Spleen (tissue), 11 donors: ENCODE data around the gene DDR1. TPM values are rescaled to one million over a fixed set of nuclear protein-coding genes. Genes with fewer than 3 reads are reported as not detected.

Source experiments
- DNase-seq: peaks from one replicate; pipeline ENCODE4 v3.0.0-alpha.2; 2020
- H3K27ac ChIP-seq, 8 donors: fragments of 200-600 bp; sonication (generic) in 7 of 8; 1 replicate in 4 of 8; 2 replicates in 4 of 8; pipeline versions ENCODE4 v1.5.0 to v1.8.0; 2016 to 2021; ENCODE audit warnings: inconsistent platforms in 4 of 8, mild to moderate bottlenecking in 4 of 8, moderate library complexity in 1 of 8
- H3K27me3 ChIP-seq, 7 donors: fragments of 200-600 bp; sonication (generic) in 6 of 7; replicated peaks in 1 of 7; 1 replicate in 4 of 7; 2 replicates in 3 of 7; pipeline versions ENCODE4 v1.5.0 to v1.8.0; 2016 to 2021; ENCODE audit warnings: inconsistent platforms in 3 of 7, mild to moderate bottlenecking in 1 of 7
- H3K36me3 ChIP-seq, 6 donors: fragments of 200-600 bp; sonication (generic) in 5 of 6; 1 replicate in 4 of 6; 2 replicates in 2 of 6; pipeline versions ENCODE4 v1.5.0 to v1.8.0; 2016 to 2021; ENCODE audit warnings: inconsistent platforms in 2 of 6
- H3K4me1 ChIP-seq, 6 donors: fragments of 200-600 bp; sonication (generic) in 5 of 6; 1 replicate in 3 of 6; 2 replicates in 3 of 6; pipeline versions ENCODE4 v1.5.0 to v1.8.0; 2016 to 2021; ENCODE audit warnings: inconsistent platforms in 3 of 6
- H3K4me3 ChIP-seq, 8 donors: fragments of 200-600 bp; sonication (generic) in 7 of 8; 1 replicate in 4 of 8; 2 replicates in 4 of 8; pipeline versions ENCODE4 v1.5.0 to v1.8.0; 2016 to 2021; ENCODE audit warnings: inconsistent platforms in 4 of 8, mild to moderate bottlenecking in 4 of 8, moderate library complexity in 2 of 8
- H3K9me3 ChIP-seq, 8 donors: fragments of 200-600 bp; sonication (generic) in 7 of 8; 1 replicate in 4 of 8; 2 replicates in 4 of 8; pipeline versions ENCODE4 v1.5.0 to v1.8.0; 2016 to 2021; ENCODE audit warnings: inconsistent platforms in 4 of 8
- CTCF ChIP-seq, 11 experiments: fragments of 200-600 bp in 7 of 11; fragments of 450-650 bp in 4 of 11; sonication (generic) in 4 of 11; IDR thresholded peaks in 8 of 11; conservative IDR thresholded peaks in 3 of 11; 1 replicate in 7 of 11; 2 replicates in 4 of 11; pipeline versions ENCODE4 v1.4.0 to v1.8.0; 2016 to 2021; ENCODE audit warnings: antibody characterized with exemption in 11 of 11, inconsistent platforms in 4 of 11, mild to moderate bottlenecking in 1 of 11
- POLR2A ChIP-seq, 3 donors: fragments of 450-650 bp; IDR thresholded peaks; one replicate each; pipeline ENCODE4 v1.5.1; 2017; ENCODE audit warnings: antibody characterized with exemption in 3 of 3, mild to moderate bottlenecking in 1 of 3
- POLR2AphosphoS5 ChIP-seq, 3 donors: sonication (generic); formaldehyde crosslinking; IDR thresholded peaks; one replicate each; pipeline ENCODE4 v1.5.1; 2017; ENCODE audit warnings: antibody characterized with exemption in 3 of 3
- WGBS, 5 donors: extraction: QIAGEN DNeasy Blood & Tissue Kit in 3 of 5; methylation state at CpG; one replicate each; pipeline versions ENCODE4 v1.1.5 to v1.1.7; 2013 to 2018; 5-methylcytosine and 5-hydroxymethylcytosine counted together
- intact Hi-C: fragments of 100-400 bp; cut with DNase I; formaldehyde crosslinking; loops from one replicate; pipeline ENCODE4 v1.15.0; 2023; ENCODE audit warnings: low total_unique reads
- polyA plus RNA-seq, 3 donors: library from polyadenylated mRNA; stranded (reverse); fragments of 200-250 nt; gene quantifications; one replicate each; pipeline ENCODE4 v1.2.1, GENCODE V29; 2013
- total RNA-seq, 7 donors: library from RNA; depleted of rRNA in 3 of 7; stranded (reverse); fragments of >200 nt in 3 of 7; fragmentation: NEBNext Ultra II Directional in 4 of 7; extraction: Animal tissue kit (Norgen Biotek cat#: 25700) in 4 of 7; gene quantifications; one replicate each; pipeline versions ENCODE4 v1.1.0 to v1.2.1, GENCODE V29; 2016 to 2021
- donor health status: healthy with polysubstance abuse.
- donor health status: DM: no; HTN: no; CAD: no; lungs with moderate emphysema.
- donor health status: DM: no; HTN: no; CAD: no.
- donor health status: Bipolar disorder and iron deficiency.
- donor health status: healthy.
- donor health status: DM: no; HTN: no; CAD: no.
- donor health status: DM: yes; HTN: yes; CAD: no.

DDR1 gene
- total and polyA plus RNA-seq, 10 donors: 5.0 to 37.1 (median 17.4) TPM

GRCh38 chr6:30881392-30882203, 2.7 kb upstream of the DDR1 start:
- no peak overlapping the region for H3K4me3 ChIP-seq
- peaks cover 29 to 71% (median 57%) of the 10 kb centered on the region in 6 donors for H3K4me1 ChIP-seq
- peak overlapping the region in 7 of 8 donors; percentile 0 to 88 (median 78) for H3K27ac ChIP-seq
- peaks cover 0 to 24% (median 0%) of the 10 kb centered on the region in 7 donors for H3K27me3 ChIP-seq
- WGBS, 5 donors: 76 to 80% (median 78%) methylated on average over 14 of the region's 14 CpGs
- intact Hi-C loops: no loop called here
- H3K36me3 ChIP-seq: no peaks in the 10 kb centered on the region
- TF ChIP-seq POLR2AphosphoS5 (IDR thresholded peaks at IDR 0.05): no peak
- no peak for TF ChIP-seq POLR2A (IDR thresholded peaks at IDR 0.05)
- no peak for TF ChIP-seq CTCF (IDR thresholded peaks at IDR 0.05 in 8 of 11, conservative IDR thresholded peaks at IDR 0.05 in 3 of 11)
- no peaks in the 10 kb centered on the region for H3K9me3 ChIP-seq
- DNase-seq: no peak

DNA sequence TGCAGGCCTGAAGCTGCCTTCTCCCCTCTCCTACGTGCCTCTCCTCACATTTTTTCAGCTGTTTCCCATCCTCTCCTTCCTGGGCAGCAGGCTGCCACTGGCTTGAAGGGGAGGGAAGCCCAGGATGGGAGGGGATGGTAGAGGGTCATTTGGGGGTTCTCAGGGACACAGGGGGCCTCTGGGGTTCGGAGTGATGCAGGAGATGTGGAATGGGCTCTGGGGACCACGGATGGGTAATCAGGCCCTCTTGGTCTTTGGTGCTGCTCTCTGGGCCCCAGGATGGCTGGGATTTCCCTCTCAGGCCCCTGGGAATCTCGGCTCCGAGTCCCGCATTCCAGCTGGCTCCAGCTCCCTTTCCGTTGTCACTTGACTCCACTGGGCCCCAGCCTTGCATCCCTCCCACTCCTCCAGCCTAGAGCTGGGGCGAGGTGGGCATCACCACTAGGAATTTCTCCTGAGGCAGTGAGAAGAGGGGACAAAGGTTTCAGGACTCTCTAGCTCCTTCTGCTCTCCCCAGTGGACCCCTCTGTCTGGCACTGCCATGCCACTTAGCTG, 2.0 kb upstream of the DDR1 start:
- TF ChIP-seq POLR2A (IDR thresholded peaks at IDR 0.05) (no peak), CTCF (IDR thresholded peaks at IDR 0.05 in 8 of 11, conservative IDR thresholded peaks at IDR 0.05 in 3 of 11) (no peak), POLR2AphosphoS5 (IDR thresholded peaks at IDR 0.05) (no peak)
- H3K4me1 ChIP-seq: peaks cover 27 to 71% (median 54%) of the 10 kb centered on the region in 6 donors
- 69 to 82% (median 78%) methylated on average over 3 to 8 of the region's 8 CpGs for WGBS, 5 donors

DNA sequence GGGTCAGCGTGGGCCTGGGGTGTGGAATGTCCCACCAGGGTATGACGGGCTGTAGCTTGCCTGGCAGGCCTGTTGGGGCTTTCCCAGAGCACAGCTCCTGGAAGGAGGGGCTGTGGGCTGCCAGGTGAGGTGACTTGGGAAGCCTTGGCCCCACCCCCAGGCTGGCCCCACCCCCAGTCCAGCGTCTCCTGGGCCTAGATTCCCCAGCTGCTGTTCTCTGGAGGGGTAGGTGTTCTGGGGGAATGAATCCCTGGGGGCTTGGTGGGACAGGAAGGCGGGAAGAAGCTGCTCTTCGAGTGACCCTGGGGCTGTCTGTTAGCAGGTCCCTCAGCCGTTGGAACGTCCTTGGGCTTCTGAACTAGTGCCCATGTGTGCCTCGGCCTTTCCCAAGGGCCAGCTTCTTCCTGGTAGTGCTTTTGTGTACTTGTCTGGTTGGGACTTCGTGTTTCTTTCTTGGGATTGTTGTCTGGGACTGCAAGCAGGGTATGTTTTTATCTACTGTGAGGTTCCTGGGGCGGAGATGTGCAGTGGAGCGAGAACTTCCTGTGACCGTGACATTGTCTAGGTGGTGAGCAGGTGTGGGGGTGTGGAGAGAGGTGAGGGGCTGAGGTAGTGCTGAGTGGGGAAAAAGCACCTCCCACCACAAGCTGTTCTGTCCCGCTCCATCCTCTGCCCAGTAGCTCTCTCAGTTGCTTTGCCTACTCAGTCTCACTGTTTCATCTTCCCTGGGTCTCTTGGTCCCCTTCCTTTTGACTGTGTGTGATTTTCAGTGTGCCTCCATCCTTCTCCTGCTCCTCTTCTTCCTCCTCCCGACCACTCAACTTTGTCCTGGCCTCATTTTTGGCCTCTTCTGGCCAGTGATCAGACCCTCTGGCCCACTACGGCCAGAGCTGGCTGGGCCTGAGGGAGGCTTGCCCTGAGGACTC, 1.3 kb upstream of the DDR1 start:
- Histone ChIP-seq H3K27me3 (peaks cover 0 to 24% (median 0%) of the 10 kb centered on the region in 7 donors), H3K27ac (peak overlapping the region; percentile 68 to 88 (median 83)), H3K4me3 (peak overlapping the region in 6 of 8 donors; percentile 60 to 86 (median 64)), H3K9me3 (no peaks in the 10 kb centered on the region), H3K4me1 (peaks cover 24 to 69% (median 47%) of the 10 kb centered on the region in 6 donors), H3K36me3 (no peaks in the 10 kb centered on the region)
- intact Hi-C loops: no loop called here
- WGBS, 5 donors: 43 to 58% (median 56%) methylated on average over 11 to 15 of the region's 15 CpGs
- DNase-seq: peak; percentile 83
- TF ChIP-seq CTCF (IDR thresholded peaks at IDR 0.05 in 8 of 11, conservative IDR thresholded peaks at IDR 0.05 in 3 of 11) (no peak), POLR2AphosphoS5 (IDR thresholded peaks at IDR 0.05) (peak in 2 of 3 donors; percentile 53 to 55)

More for the DNA sequence above, 2.0 kb upstream of the DDR1 start:
- no peak overlapping the region for H3K4me3 ChIP-seq
- peaks cover 0 to 24% (median 0%) of the 10 kb centered on the region in 7 donors for H3K27me3 ChIP-seq
- no peaks in the 10 kb centered on the region for H3K9me3 ChIP-seq
- no peak for DNase-seq
- no peaks in the 10 kb centered on the region for H3K36me3 ChIP-seq
- intact Hi-C loops: no loop called here
- peak overlapping the region in 7 of 8 donors; percentile 77 to 88 (median 85) for H3K27ac ChIP-seq
